Ishikawa (cell line): ENCODE data around the gene PIK3C2B.

Experiments
- CREB1 ChIP-seq: IDR thresholded peaks from 2 replicates; pipeline ENCODE4 v1.6.1; 2012; ENCODE audit warnings: low read depth
- TEAD4 ChIP-seq: IDR thresholded peaks from 2 replicates; pipeline ENCODE4 v1.6.1; 2012
- ZBTB7A ChIP-seq: IDR thresholded peaks from 2 replicates; pipeline ENCODE4 v1.6.1; 2012; ENCODE audit warnings: low read depth
- TF ChIP-seq, protein P1 (sequence below): IDR thresholded peaks from 2 replicates; pipeline ENCODE4 v1.6.1; 2012

DNA sequence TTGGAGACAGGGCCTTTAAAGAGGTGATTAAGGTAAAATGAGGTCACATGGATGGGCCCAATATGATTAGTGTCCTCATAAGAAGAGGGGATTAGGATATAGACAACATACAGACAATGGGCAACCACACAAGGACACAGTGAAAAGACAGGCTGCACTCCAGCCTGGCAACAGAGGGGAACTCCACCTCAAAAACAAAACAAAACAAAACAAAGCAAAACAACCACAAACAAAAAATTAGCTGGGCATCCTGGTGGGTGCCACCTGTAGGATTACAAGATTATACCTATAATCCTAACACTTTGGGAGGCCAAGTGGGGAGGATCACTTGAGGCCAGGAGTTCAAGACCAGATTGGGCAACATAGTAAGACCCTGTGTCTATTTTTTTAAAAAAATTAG is 16.8 kb upstream of the PIK3C2B start:
- TF ChIP-seq TEAD4 (no peak), ZBTB7A (no peak), CREB1 (no peak)
- TF ChIP-seq, protein P1, sequence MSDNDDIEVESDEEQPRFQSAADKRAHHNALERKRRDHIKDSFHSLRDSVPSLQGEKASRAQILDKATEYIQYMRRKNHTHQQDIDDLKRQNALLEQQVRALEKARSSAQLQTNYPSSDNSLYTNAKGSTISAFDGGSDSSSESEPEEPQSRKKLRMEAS, result no peak
